Testis (tissue), 3 donors: ENCODE results near the gene SH3D21. TPM values are rescaled to one million over a fixed set of nuclear protein-coding genes. Genes with fewer than 3 reads are reported as not detected.

Source experiments
- DNase-seq: peaks from one replicate; pipeline ENCODE4 v3.0.0-alpha.2; 2019
- H3K27ac ChIP-seq, 2 donors: fragments of 200-600 bp; sonication (generic); one replicate each; pipeline ENCODE4 v1.5.1; 2019
- H3K27me3 ChIP-seq: fragments of 200-600 bp; sonication (generic); one replicate; pipeline ENCODE4 v1.5.1; 2019
- H3K36me3 ChIP-seq: fragments of 200-600 bp; sonication (generic); one replicate; pipeline ENCODE4 v1.5.1; 2017; ENCODE audit warnings: low read depth; ENCODE audit errors: missing control alignments
- H3K4me1 ChIP-seq: fragments of 200-600 bp; sonication (generic); one replicate; pipeline ENCODE4 v1.5.1; 2019
- H3K4me3 ChIP-seq, 2 donors: fragments of 200-600 bp; sonication (generic); one replicate each; pipeline ENCODE4 v1.5.1; 2017 to 2019
- H3K9me3 ChIP-seq: fragments of 200-600 bp; sonication (generic); one replicate; pipeline ENCODE4 v1.5.1; 2017
- CTCF ChIP-seq, 3 experiments: fragments of 450-650 bp in 2 of 3; fragments of 200-600 bp in 1 of 3; sonication (generic) in 1 of 3; IDR thresholded peaks; one replicate each; pipeline ENCODE4 v1.5.1; 2016 to 2019; ENCODE audit warnings: antibody characterized with exemption in 3 of 3, mild to moderate bottlenecking in 2 of 3, moderate library complexity in 1 of 3
- POLR2A ChIP-seq: fragments of 450-650 bp; IDR thresholded peaks from one replicate; pipeline ENCODE4 v1.6.1; 2017; ENCODE audit warnings: antibody characterized with exemption, mild to moderate bottlenecking, moderate library complexity
- WGBS, 2 donors: methylation state at CpG; one replicate each; pipeline ENCODE4 v1.1.5; 2018; 5-methylcytosine and 5-hydroxymethylcytosine counted together
- intact Hi-C: fragments of 100-400 bp; cut with DNase I; formaldehyde crosslinking; loops from one replicate; pipeline ENCODE4 v1.15.1; 2023; ENCODE audit warnings: low total_unique reads
- polyA plus RNA-seq: library from polyadenylated mRNA; stranded (reverse); fragments of 350-450 nt; fragmentation: Illumina TruSeq; extraction: RNeasy Lipid Tissue Mini Kit (QIAGEN cat#74804); gene quantifications from one replicate; pipeline ENCODE4 v1.2.3, GENCODE V29; 2014; ENCODE audit warnings: low read depth, low replicate concordance; ENCODE audit not compliant: insufficient read depth
- total RNA-seq, 2 donors: library from RNA; depleted of rRNA; stranded (reverse); fragments of >200 nt; gene quantifications; one replicate each; pipeline ENCODE4 v1.2.3, GENCODE V29; 2016

The SH3D21 gene
- total and polyA plus RNA-seq, 3 donors from 2014 or later: 6.8 to 14.9 (median 12.8) TPM

GRCh38 chr1:36285443-36286101, 20.6 kb upstream of the SH3D21 start:
- DNase-seq: peak; percentile 90
- Histone ChIP-seq H3K4me3 (no peak overlapping the region), H3K27ac (peak overlapping the region; percentile 64 to 71), H3K36me3 (no peaks in the 10 kb centered on the region), H3K9me3 (no peaks in the 10 kb centered on the region), H3K4me1 (peaks cover 28% of the 10 kb centered on the region), H3K27me3 (no peaks in the 10 kb centered on the region)
- intact Hi-C loops: loop anchor here (10.0 kb wide), 2 partner anchors 61 to 131 kb away; partner anchors contain the start of genes MAP7D1 and THRAP3
- WGBS, 2 donors: 44 to 49% methylated on average over 7 of the region's 7 CpGs
- peak; percentile 63 to 83 (median 82) for TF ChIP-seq CTCF (IDR thresholded peaks at IDR 0.05)
- no peak for TF ChIP-seq POLR2A

- H3K9me3 ChIP-seq: no peaks in the 10 kb centered on the region
- no peak overlapping the region for H3K4me3 ChIP-seq
- H3K27ac ChIP-seq: peak overlapping the region; percentile 18 to 71
- TF ChIP-seq POLR2A: no peak
- no peak for TF ChIP-seq CTCF (IDR thresholded peaks at IDR 0.05)
- no peak for DNase-seq
- intact Hi-C loops: loop anchor here (10.0 kb wide), 2 partner anchors 62 to 132 kb away; partner anchors contain the start of genes MAP7D1 and THRAP3
- peaks cover 21% of the 10 kb centered on the region for H3K4me1 ChIP-seq
- H3K27me3 ChIP-seq: no peaks in the 10 kb centered on the region
- WGBS, 2 donors: 72 to 87% methylated on average over 12 to 13 of the region's 13 CpGs
- H3K36me3 ChIP-seq: no peaks in the 10 kb centered on the region
Measured at GRCh38 chr1:36286802-36287201, 19.4 kb upstream of the SH3D21 start.

- TF ChIP-seq CTCF (IDR thresholded peaks at IDR 0.05) (no peak), POLR2A (no peak)
- H3K4me1 ChIP-seq: peaks cover 21% of the 10 kb centered on the region
- no peaks in the 10 kb centered on the region for H3K27me3 ChIP-seq
- intact Hi-C loops: loop anchor here (10.0 kb wide), 2 partner anchors 63 to 133 kb away; partner anchors contain the start of genes MAP7D1 and THRAP3
- H3K4me3 ChIP-seq: no peak overlapping the region
- DNase-seq: no peak
- no peaks in the 10 kb centered on the region for H3K9me3 ChIP-seq
- H3K27ac ChIP-seq: peak overlapping the region in 1 of 2 donors; percentile 71
- H3K36me3 ChIP-seq: no peaks in the 10 kb centered on the region
- 85 to 89% methylated on average over 5 of the region's 5 CpGs for WGBS, 2 donors
Measured at GRCh38 chr1:36287595-36287994, 18.6 kb upstream of the SH3D21 start.

- H3K27ac ChIP-seq: no peak overlapping the region
- TF ChIP-seq POLR2A (no peak), CTCF (IDR thresholded peaks at IDR 0.05) (no peak)
- no peaks in the 10 kb centered on the region for H3K36me3 ChIP-seq
- no peaks in the 10 kb centered on the region for H3K4me1 ChIP-seq
- no peaks in the 10 kb centered on the region for H3K27me3 ChIP-seq
- no peaks in the 10 kb centered on the region for H3K9me3 ChIP-seq
- DNase-seq: peak; percentile 10
- intact Hi-C loops: no loop called here
- no peak overlapping the region for H3K4me3 ChIP-seq
- 97 to 98% methylated on average over 2 of the region's 2 CpGs for WGBS, 2 donors
Measured at GRCh38 chr1:36295390-36295789, 10.8 kb upstream of the SH3D21 start.

GRCh38 chr1:36297062-36297461, 9.1 kb upstream of the SH3D21 start:
- H3K27ac ChIP-seq: no peak overlapping the region
- H3K36me3 ChIP-seq: no peaks in the 10 kb centered on the region
- no peak for DNase-seq
- WGBS, 2 donors: 68 to 80% methylated on average over 2 of the region's 2 CpGs
- TF ChIP-seq CTCF (IDR thresholded peaks at IDR 0.05) (no peak), POLR2A (no peak)
- H3K27me3 ChIP-seq: no peaks in the 10 kb centered on the region
- no peaks in the 10 kb centered on the region for H3K9me3 ChIP-seq
- H3K4me1 ChIP-seq: no peaks in the 10 kb centered on the region
- intact Hi-C loops: no loop called here
- no peak overlapping the region for H3K4me3 ChIP-seq
